ENCODE data around the gene CAMTA1.
A peak's percentile ranks its signal among the peaks of the same experiment; 100 is the strongest.

Gene CAMTA1

GRCh38 chr1:7040969-7041695, 255.9 kb downstream of the CAMTA1 start:
- DNase-seq (ENCODE audit: low read depth), result no peak

- DNase-seq (ENCODE audit: low read depth), result peak; percentile 3
These were observed 257.3 kb downstream of the CAMTA1 start for GRCh38 chr1:7042322-7043190.

- no peak for DNase-seq (ENCODE audit: low read depth)
These were observed 257.9 kb downstream of the CAMTA1 start for GRCh38 chr1:7043191-7043549.

GRCh38 chr1:7043719-7044535, 258.7 kb downstream of the CAMTA1 start:
- no peak for DNase-seq (ENCODE audit: low read depth)

GRCh38 chr1:7045897-7046296, 260.6 kb downstream of the CAMTA1 start:
- no peak for DNase-seq (ENCODE audit: low read depth)

- DNase-seq (ENCODE audit: low read depth), result peak; percentile 19
These were observed 261.1 kb downstream of the CAMTA1 start for GRCh38 chr1:7046314-7046713.

- DNase-seq (ENCODE audit: low read depth), result no peak
These were observed 261.6 kb downstream of the CAMTA1 start for GRCh38 chr1:7046891-7047290.

- no peak for DNase-seq (ENCODE audit: low read depth)
These were observed 262.6 kb downstream of the CAMTA1 start for GRCh38 chr1:7047866-7048265.

- no peak for DNase-seq (ENCODE audit: low read depth)
These were observed 263.1 kb downstream of the CAMTA1 start for GRCh38 chr1:7048395-7048794.

- DNase-seq (ENCODE audit: low read depth), result no peak
These were observed 264.8 kb downstream of the CAMTA1 start for GRCh38 chr1:7049913-7050625.

- no peak for DNase-seq (ENCODE audit: low read depth)
These were observed 265.8 kb downstream of the CAMTA1 start for GRCh38 chr1:7050751-7051665.

GRCh38 chr1:7052701-7053100, 267.4 kb downstream of the CAMTA1 start:
- no peak for DNase-seq (ENCODE audit: low read depth)

GRCh38 chr1:7060745-7061144, 275.5 kb downstream of the CAMTA1 start:
- DNase-seq (ENCODE audit: low read depth), result no peak

GRCh38 chr1:7062346-7063061, 277.2 kb downstream of the CAMTA1 start:
- no peak for DNase-seq (ENCODE audit: low read depth)

- no peak for DNase-seq (ENCODE audit: low read depth)
These were observed 278.7 kb downstream of the CAMTA1 start for GRCh38 chr1:7063981-7064380.

- DNase-seq (ENCODE audit: low read depth), result no peak
These were observed 283.3 kb downstream of the CAMTA1 start for GRCh38 chr1:7068552-7068951.

GRCh38 chr1:7069931-7070330, 284.7 kb downstream of the CAMTA1 start:
- DNase-seq (ENCODE audit: low read depth), result no peak

- DNase-seq (ENCODE audit: low read depth), result peak; percentile 48
These were observed 285.3 kb downstream of the CAMTA1 start for GRCh38 chr1:7070389-7071029.

- no peak for DNase-seq (ENCODE audit: low read depth)
These were observed 290.9 kb downstream of the CAMTA1 start for GRCh38 chr1:7076117-7076516.

- DNase-seq (ENCODE audit: low read depth), result no peak
These were observed 291.3 kb downstream of the CAMTA1 start for GRCh38 chr1:7076572-7076971.
